HepG2 (cell line): ENCODE measurements around the gene FAM169A. TPM values are rescaled to one million over a fixed set of nuclear protein-coding genes. Genes with fewer than 3 reads are reported as not detected.

Experiments
- ATF7 ChIP-seq, 2 experiments: fragments of 450-650 bp in 1 of 2; sonication (generic) in 1 of 2; formaldehyde crosslinking in 1 of 2; IDR thresholded peaks; 2 replicates each; pipeline versions ENCODE4 v1.4.0 to v1.6.1; 2016 to 2020; ENCODE audit warnings: antibody characterized with exemption in 1 of 2, mild to moderate bottlenecking in 1 of 2, missing genetic modification reagents in 1 of 2
- EZH2 ChIP-seq: conservative IDR thresholded peaks from 2 replicates; pipeline ENCODE4 v1.6.1; 2012; ENCODE audit warnings: mild to moderate bottlenecking, low read depth, low read length, moderate library complexity
- GLMP ChIP-seq: sonication (generic); formaldehyde crosslinking; IDR thresholded peaks from 2 replicates; pipeline ENCODE4 v1.9.0; 2021; ENCODE audit warnings: missing genetic modification reagents, mild to moderate bottlenecking, borderline replicate concordance
- GMEB2 ChIP-seq: IDR thresholded peaks from 2 replicates; pipeline ENCODE4 v1.6.1; 2016; ENCODE audit warnings: missing biosample characterization, missing genetic modification reagents, low read depth
- HOXA5 ChIP-seq: sonication (generic); formaldehyde crosslinking; IDR thresholded peaks from 2 replicates; pipeline ENCODE4 v1.4.0; 2020; ENCODE audit warnings: missing genetic modification reagents
- KDM1A ChIP-seq: IDR thresholded peaks from 2 replicates; pipeline ENCODE4 v1.6.1; 2016; ENCODE audit warnings: missing compliant biosample characterization
- KDM3A ChIP-seq: IDR thresholded peaks from 2 replicates; pipeline ENCODE4 v1.6.1; 2018; ENCODE audit warnings: low read depth, missing compliant biosample characterization
- MAF1 ChIP-seq: sonication (generic); formaldehyde crosslinking; IDR thresholded peaks from 2 replicates; pipeline ENCODE4 v1.5.0; 2020; ENCODE audit warnings: missing genetic modification reagents, borderline replicate concordance
- MYPOP ChIP-seq: sonication (generic); formaldehyde crosslinking; IDR thresholded peaks from 2 replicates; pipeline ENCODE4 v1.8.1; 2023; ENCODE audit warnings: mild to moderate bottlenecking, moderate library complexity, missing genetic modification reagents
- NCOR1 ChIP-seq: fragments of 200-600 bp; sonication (generic); IDR thresholded peaks from 2 replicates; pipeline ENCODE4 v1.7.0; 2017; ENCODE audit warnings: antibody characterized with exemption, low read length, borderline replicate concordance
- PCBP2 ChIP-seq: fragments of 200-400 bp; formaldehyde crosslinking; optimal IDR thresholded peaks from 2 replicates; pipeline ENCODE3; 2018; ENCODE audit warnings: low read length, low read depth; ENCODE audit not compliant: poor library complexity, severe bottlenecking
- TEAD2 ChIP-seq: sonication (generic); formaldehyde crosslinking; IDR thresholded peaks from 2 replicates; pipeline ENCODE4 v1.9.0; 2021; ENCODE audit warnings: missing genetic modification reagents
- ZBTB46 ChIP-seq: sonication (generic); formaldehyde crosslinking; IDR thresholded peaks from 2 replicates; pipeline ENCODE4 v1.4.0; 2020; ENCODE audit warnings: mild to moderate bottlenecking, missing genetic modification reagents, borderline replicate concordance
- ZFY ChIP-seq: sonication (generic); formaldehyde crosslinking; IDR thresholded peaks from 2 replicates; pipeline ENCODE4 v1.4.0; 2020; ENCODE audit warnings: missing genetic modification reagents
- ZFYVE20 ChIP-seq: sonication (generic); formaldehyde crosslinking; IDR thresholded peaks from 2 replicates; pipeline ENCODE4 v1.8.0; 2023; ENCODE audit warnings: low read depth, mild to moderate bottlenecking, moderate library complexity, missing genetic modification reagents, borderline replicate concordance
- ZIK1 ChIP-seq: sonication (generic); formaldehyde crosslinking; IDR thresholded peaks from 2 replicates; pipeline ENCODE4 v1.5.0; 2020; ENCODE audit warnings: mild to moderate bottlenecking, low read depth, missing genetic modification reagents, borderline replicate concordance
- ZNF280D ChIP-seq: sonication (generic); formaldehyde crosslinking; IDR thresholded peaks from 2 replicates; pipeline ENCODE4 v1.5.1; 2020; ENCODE audit warnings: mild to moderate bottlenecking, missing genetic modification reagents
- ZNF431 ChIP-seq: sonication (generic); formaldehyde crosslinking; IDR thresholded peaks from 2 replicates; pipeline ENCODE4 v1.9.0; 2022; ENCODE audit warnings: missing genetic modification reagents, low read depth, mild to moderate bottlenecking, borderline replicate concordance
- ZSCAN25 ChIP-seq: sonication (generic); formaldehyde crosslinking; IDR thresholded peaks from 2 replicates; pipeline ENCODE4 v1.8.0; 2022; ENCODE audit warnings: mild to moderate bottlenecking, missing genetic modification reagents
- ZSCAN9 ChIP-seq: IDR thresholded peaks from 2 replicates; pipeline ENCODE4 v1.6.1; 2016; ENCODE audit warnings: borderline replicate concordance
- polyA plus RNA-seq, 8 experiments: library from polyadenylated mRNA; depleted of rRNA in 3 of 8; stranded (reverse) in 7 of 8; unstranded in 1 of 8; fragments of >200 nt; fragmentation: Illumina TruSeq in 4 of 8; extraction: Trizol in 4 of 8; gene quantifications; 2 replicates each; pipeline versions ENCODE4 v1.2.1 to v1.2.3, GENCODE V29; 2011 to 2016; ENCODE audit warnings: low read depth in 4 of 8, missing spikeins in 1 of 8, mixed read lengths in 1 of 8; ENCODE audit not compliant: insufficient read depth in 1 of 8
- total RNA-seq, 5 experiments: library from RNA; depleted of rRNA; stranded (reverse); fragments of >200 nt; fragmentation: Illumina TruSeq; extraction: Trizol; gene quantifications; 2 replicates each; pipeline ENCODE4 v1.2.3, GENCODE V29; 2016; ENCODE audit warnings: low read depth in 1 of 5

FAM169A gene
- total and polyA plus RNA-seq, 2 of the 13 experiments (the other 11 are each of a cell fraction or from before 2014, with no cell fraction given): 21.1 to 110 TPM

- no peak for TF ChIP-seq ZNF280D (CRISPR knock-in tag)
- no peak for TF ChIP-seq TEAD2
- no peak for TF ChIP-seq KDM3A (CRISPR knock-in tag)
- TF ChIP-seq ZNF431: 0 out of 2 replicates have a peak, but pooled peaks have one; percentile 45
- TF ChIP-seq GMEB2 (CRISPR knock-in tag): 0 out of 2 replicates have a peak, but pooled peaks have one; percentile 26
- no peak for TF ChIP-seq ZFYVE20 (CRISPR knock-in tag)
- TF ChIP-seq GLMP: no peak
- no peak for TF ChIP-seq EZH2
- no peak for TF ChIP-seq MAF1 (CRISPR knock-in tag)
- peak; percentile 53; the same call in 1 of the 2 replicates for TF ChIP-seq MYPOP (CRISPR knock-in tag)
- no peak for TF ChIP-seq ZIK1 (CRISPR knock-in tag)
- TF ChIP-seq PCBP2: no peak
- peak; percentile 40 for TF ChIP-seq ZSCAN25 (CRISPR knock-in tag)
- TF ChIP-seq HOXA5 (CRISPR knock-in tag): no peak
- TF ChIP-seq ZSCAN9 (CRISPR knock-in tag): no peak
- TF ChIP-seq ZFY: peak; percentile 62
- no peak for TF ChIP-seq ATF7 (IDR thresholded peaks at IDR 0.05)
- TF ChIP-seq ATF7 (CRISPR knock-in tag; IDR thresholded peaks at IDR 0.05): no peak
- peak; percentile 72 for TF ChIP-seq KDM1A (CRISPR knock-in tag)
- TF ChIP-seq ZBTB46 (CRISPR knock-in tag): no peak
- peak; percentile 73; the same call in 1 of the 2 replicates for TF ChIP-seq NCOR1
These were observed 10.0 kb upstream of the FAM169A start (continued) for GRCh38 chr5:74875994-74876791.
